ENCODE data around the gene BICC1. TPM values are rescaled to one million over a fixed set of nuclear protein-coding genes. Genes with fewer than 3 reads are reported as not detected.

Gene BICC1
- total and polyA plus RNA-seq, 10 donors = 0.86 to 5.4 (median 3.5) TPM

DNA sequence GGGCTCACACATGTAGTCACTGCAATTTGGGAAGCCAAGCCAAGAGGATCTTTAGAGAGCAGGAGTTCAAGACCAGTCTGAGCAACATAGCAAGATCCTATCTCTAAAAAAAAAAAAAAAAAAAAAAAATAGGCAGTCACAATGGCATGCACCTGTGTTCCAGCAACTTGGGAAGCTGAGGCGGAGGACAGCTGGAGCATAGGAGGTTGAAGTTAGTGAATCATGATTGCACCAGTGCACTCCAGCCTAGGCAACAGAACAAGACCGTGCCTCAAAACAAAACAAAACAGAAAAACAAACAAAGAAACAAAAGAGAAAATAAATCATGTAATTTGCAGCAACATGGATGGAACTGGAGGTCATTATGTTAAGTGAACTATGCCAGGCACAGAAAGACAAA lies 33.6 kb upstream of the BICC1 start:
- Histone ChIP-seq H3K36me3 (no peaks in the 10 kb centered on the region), H3K4me1 (no peaks in the 10 kb centered on the region), H3K9me3 (no peaks in the 10 kb centered on the region), H3K4me3 (no peak overlapping the region), H3K27me3 (replicated peaks in 1 of 7) (peaks cover 0 to 3% (median 0%) of the 10 kb centered on the region in 7 donors), H3K27ac (no peak overlapping the region)
- no peak for DNase-seq
- WGBS, 5 donors = 57 to 95% (median 81%) methylated on average over 2 of the region's 2 CpGs
- no peak for TF ChIP-seq POLR2A (IDR thresholded peaks at IDR 0.05)
- no peak for TF ChIP-seq POLR2AphosphoS5 (IDR thresholded peaks at IDR 0.05)
- TF ChIP-seq, protein P1, sequence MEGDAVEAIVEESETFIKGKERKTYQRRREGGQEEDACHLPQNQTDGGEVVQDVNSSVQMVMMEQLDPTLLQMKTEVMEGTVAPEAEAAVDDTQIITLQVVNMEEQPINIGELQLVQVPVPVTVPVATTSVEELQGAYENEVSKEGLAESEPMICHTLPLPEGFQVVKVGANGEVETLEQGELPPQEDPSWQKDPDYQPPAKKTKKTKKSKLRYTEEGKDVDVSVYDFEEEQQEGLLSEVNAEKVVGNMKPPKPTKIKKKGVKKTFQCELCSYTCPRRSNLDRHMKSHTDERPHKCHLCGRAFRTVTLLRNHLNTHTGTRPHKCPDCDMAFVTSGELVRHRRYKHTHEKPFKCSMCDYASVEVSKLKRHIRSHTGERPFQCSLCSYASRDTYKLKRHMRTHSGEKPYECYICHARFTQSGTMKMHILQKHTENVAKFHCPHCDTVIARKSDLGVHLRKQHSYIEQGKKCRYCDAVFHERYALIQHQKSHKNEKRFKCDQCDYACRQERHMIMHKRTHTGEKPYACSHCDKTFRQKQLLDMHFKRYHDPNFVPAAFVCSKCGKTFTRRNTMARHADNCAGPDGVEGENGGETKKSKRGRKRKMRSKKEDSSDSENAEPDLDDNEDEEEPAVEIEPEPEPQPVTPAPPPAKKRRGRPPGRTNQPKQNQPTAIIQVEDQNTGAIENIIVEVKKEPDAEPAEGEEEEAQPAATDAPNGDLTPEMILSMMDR (IDR thresholded peaks at IDR 0.05 in 8 of 11, conservative IDR thresholded peaks at IDR 0.05 in 3 of 11) = no peak
- intact Hi-C loops (cut with DNase I; ENCODE audit: low total_unique reads) = no loop called here

GRCh38 chr10:58480321-58480720 lies 32.4 kb upstream of the BICC1 start:
- Histone ChIP-seq H3K27me3 (replicated peaks in 1 of 7) (peaks cover 0 to 3% (median 0%) of the 10 kb centered on the region in 7 donors), H3K36me3 (no peaks in the 10 kb centered on the region), H3K27ac (no peak overlapping the region), H3K9me3 (no peaks in the 10 kb centered on the region), H3K4me3 (no peak overlapping the region), H3K4me1 (no peaks in the 10 kb centered on the region)
- intact Hi-C loops (cut with DNase I; ENCODE audit: low total_unique reads) = no loop called here
- DNase-seq = no peak
- WGBS, 5 donors = 48 to 77% (median 71%) methylated on average over 3 of the region's 3 CpGs
- TF ChIP-seq, protein P1 (IDR thresholded peaks at IDR 0.05 in 8 of 11, conservative IDR thresholded peaks at IDR 0.05 in 3 of 11) = no peak
- TF ChIP-seq POLR2AphosphoS5 (IDR thresholded peaks at IDR 0.05) (no peak), POLR2A (IDR thresholded peaks at IDR 0.05) (no peak)

- H3K9me3 ChIP-seq = no peaks in the 10 kb centered on the region
- no peak overlapping the region for H3K27ac ChIP-seq
- intact Hi-C loops (cut with DNase I; ENCODE audit: low total_unique reads) = no loop called here
- H3K36me3 ChIP-seq = no peaks in the 10 kb centered on the region
- DNase-seq = no peak
- TF ChIP-seq, protein P1 (IDR thresholded peaks at IDR 0.05 in 8 of 11, conservative IDR thresholded peaks at IDR 0.05 in 3 of 11) = no peak
- TF ChIP-seq POLR2A (IDR thresholded peaks at IDR 0.05) (no peak), POLR2AphosphoS5 (IDR thresholded peaks at IDR 0.05) (no peak)
- no peaks in the 10 kb centered on the region for H3K27me3 ChIP-seq (replicated peaks in 1 of 7)
- WGBS, 5 donors = 33 to 66% (median 43%) methylated on average over 2 of the region's 2 CpGs
- H3K4me1 ChIP-seq = no peaks in the 10 kb centered on the region
- no peak overlapping the region for H3K4me3 ChIP-seq
Observed at GRCh38 chr10:58481569-58482109, 31.0 kb upstream of the BICC1 start.

GRCh38 chr10:58486821-58487220 lies 25.9 kb upstream of the BICC1 start:
- Histone ChIP-seq H3K4me3 (no peak overlapping the region), H3K36me3 (no peaks in the 10 kb centered on the region), H3K4me1 (no peaks in the 10 kb centered on the region), H3K9me3 (no peaks in the 10 kb centered on the region), H3K27ac (no peak overlapping the region), H3K27me3 (replicated peaks in 1 of 7) (no peaks in the 10 kb centered on the region)
- intact Hi-C loops (cut with DNase I; ENCODE audit: low total_unique reads) = no loop called here
- DNase-seq = no peak
- 77 to 98% (median 91%) methylated on average over 1 of the region's 1 CpG for WGBS, 5 donors
- TF ChIP-seq POLR2AphosphoS5 (IDR thresholded peaks at IDR 0.05) = no peak
- no peak for TF ChIP-seq POLR2A (IDR thresholded peaks at IDR 0.05)
- TF ChIP-seq, protein P1 (IDR thresholded peaks at IDR 0.05 in 8 of 11, conservative IDR thresholded peaks at IDR 0.05 in 3 of 11) = no peak

Measured in spleen (tissue), 11 donors.